HEK293T (cell line): Measurements from ENCODE around the gene MYCBPAP.

ENCODE experiments used
- CTCF ChIA-PET: fragments of 350-600 bp; formaldehyde crosslinking; extraction: SDS; loops from one replicate; lab custom pipeline; 2021; ENCODE audit warnings: antibody characterized with exemption, inconsistent platforms; lab: Yijun Ruan, JAX
- POLR2A ChIA-PET: fragments of 350-600 bp; formaldehyde crosslinking; extraction: SDS; loops from one replicate; lab custom pipeline; 2020; ENCODE audit warnings: antibody characterized with exemption, inconsistent platforms; lab: Yijun Ruan, JAX
- DNase-seq: peaks from one replicate; pipeline ENCODE4 v3.0.0; 2012; ENCODE audit warnings: mixed read lengths; ENCODE audit errors: extremely low spot score
- ARNT ChIP-seq: fragments of 450-650 bp; IDR thresholded peaks from 2 replicates; pipeline ENCODE4 v1.6.1; 2017; ENCODE audit warnings: mild to moderate bottlenecking
- BHLHE40 ChIP-seq: fragments of 450-650 bp; IDR thresholded peaks from 2 replicates; pipeline ENCODE4 v1.6.1; 2016; ENCODE audit warnings: mild to moderate bottlenecking, moderate library complexity, borderline replicate concordance
- CTBP1 ChIP-seq: fragments of 450-650 bp; IDR thresholded peaks from 2 replicates; pipeline ENCODE4 v1.6.1; 2016; ENCODE audit warnings: borderline replicate concordance
- ELF4 ChIP-seq: fragments of 450-650 bp; IDR thresholded peaks from 2 replicates; pipeline ENCODE4 v1.6.1; 2017; ENCODE audit warnings: antibody characterized with exemption
- FOXA1 ChIP-seq: fragments of 450-650 bp; IDR thresholded peaks from 2 replicates; pipeline ENCODE4 v1.6.1; 2016; ENCODE audit warnings: mild to moderate bottlenecking
- FOXK2 ChIP-seq: fragments of 450-650 bp; IDR thresholded peaks from 2 replicates; pipeline ENCODE4 v1.6.1; 2016; ENCODE audit warnings: mild to moderate bottlenecking
- FOXM1 ChIP-seq: fragments of 450-650 bp; IDR thresholded peaks from 2 replicates; pipeline ENCODE4 v1.6.1; 2017; ENCODE audit warnings: mild to moderate bottlenecking, borderline replicate concordance
- HDGF ChIP-seq: fragments of 450-650 bp; IDR thresholded peaks from 2 replicates; pipeline ENCODE4 v1.6.1; 2017; ENCODE audit warnings: antibody characterized with exemption, borderline replicate concordance
- L3MBTL2 ChIP-seq: fragments of 450-650 bp; conservative IDR thresholded peaks from 2 replicates; pipeline ENCODE4 v1.6.1; 2016; ENCODE audit warnings: mild to moderate bottlenecking
- LEF1 ChIP-seq: fragments of 450-650 bp; IDR thresholded peaks from 2 replicates; pipeline ENCODE4 v1.6.1; 2017; ENCODE audit warnings: mild to moderate bottlenecking, borderline replicate concordance
- NFRKB ChIP-seq: fragments of 450-650 bp; IDR thresholded peaks from 2 replicates; pipeline ENCODE4 v1.6.1; 2016; ENCODE audit warnings: mild to moderate bottlenecking, moderate library complexity
- SP1 ChIP-seq: fragments of 450-650 bp; IDR thresholded peaks from 2 replicates; pipeline ENCODE4 v1.6.1; 2017
- SUZ12 ChIP-seq: fragments of 450-650 bp; IDR thresholded peaks from 2 replicates; pipeline ENCODE4 v1.6.1; 2016; ENCODE audit warnings: mild to moderate bottlenecking
- TARDBP ChIP-seq: fragments of 450-650 bp; IDR thresholded peaks from 2 replicates; pipeline ENCODE4 v1.6.1; 2016
- ZNF384 ChIP-seq: fragments of 450-650 bp; IDR thresholded peaks from 2 replicates; pipeline ENCODE4 v1.6.1; 2016
- TF ChIP-seq, protein P1 (sequence below): fragments of 450-650 bp; IDR thresholded peaks from 2 replicates; pipeline ENCODE4 v1.6.1; 2016

MYCBPAP gene

DNA sequence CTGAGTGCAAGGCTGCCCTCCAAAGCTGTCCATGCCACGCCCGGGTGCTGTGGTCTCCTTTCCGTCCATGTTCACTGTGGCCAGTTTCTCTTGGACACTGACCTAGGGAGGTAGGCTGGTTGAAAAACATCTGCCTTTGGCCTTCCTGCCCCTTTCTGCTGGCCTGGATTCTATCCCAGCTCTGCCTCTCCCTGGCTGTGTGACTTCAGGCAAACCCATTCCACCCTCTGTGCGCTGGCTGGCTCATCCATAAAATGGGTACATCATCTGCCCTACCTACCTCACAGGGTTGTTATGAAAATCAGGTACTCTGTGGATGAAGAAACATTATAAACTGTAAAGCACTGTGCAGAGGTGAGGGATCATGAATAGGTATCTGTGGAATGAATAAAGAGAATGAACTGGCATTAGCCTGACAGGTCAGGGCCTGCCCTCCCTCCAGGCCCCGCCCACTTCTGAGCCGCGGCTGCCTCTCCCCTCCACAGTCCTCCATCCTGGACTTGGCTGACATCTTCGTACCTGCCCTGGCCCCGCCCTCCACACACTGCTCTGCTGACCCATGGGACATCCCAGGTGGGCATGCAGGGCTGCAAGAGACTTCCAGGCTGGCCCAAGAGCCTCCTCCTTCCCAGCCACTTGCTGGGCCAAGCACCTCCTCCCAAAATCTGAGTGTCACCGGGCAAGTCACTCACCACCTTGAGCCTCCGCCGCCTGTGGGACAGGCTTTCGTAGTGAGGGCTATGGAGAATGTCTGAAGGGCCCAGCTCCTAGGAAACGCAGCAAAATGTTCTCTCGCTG lies 31.7 kb downstream of the MYCBPAP start:
- ChIA-PET POLR2A (no interaction called here), CTCF (no interaction called here)
- no peak for TF ChIP-seq TARDBP
- no peak for TF ChIP-seq NFRKB
- no peak for TF ChIP-seq FOXM1
- TF ChIP-seq L3MBTL2 = no peak
- no peak for TF ChIP-seq SP1
- TF ChIP-seq, protein P1, sequence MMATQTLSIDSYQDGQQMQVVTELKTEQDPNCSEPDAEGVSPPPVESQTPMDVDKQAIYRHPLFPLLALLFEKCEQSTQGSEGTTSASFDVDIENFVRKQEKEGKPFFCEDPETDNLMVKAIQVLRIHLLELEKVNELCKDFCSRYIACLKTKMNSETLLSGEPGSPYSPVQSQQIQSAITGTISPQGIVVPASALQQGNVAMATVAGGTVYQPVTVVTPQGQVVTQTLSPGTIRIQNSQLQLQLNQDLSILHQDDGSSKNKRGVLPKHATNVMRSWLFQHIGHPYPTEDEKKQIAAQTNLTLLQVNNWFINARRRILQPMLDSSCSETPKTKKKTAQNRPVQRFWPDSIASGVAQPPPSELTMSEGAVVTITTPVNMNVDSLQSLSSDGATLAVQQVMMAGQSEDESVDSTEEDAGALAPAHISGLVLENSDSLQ = no peak
- TF ChIP-seq CTBP1 = no peak
- no peak for TF ChIP-seq ARNT
- no peak for TF ChIP-seq ELF4
- DNase-seq = no peak

DNA sequence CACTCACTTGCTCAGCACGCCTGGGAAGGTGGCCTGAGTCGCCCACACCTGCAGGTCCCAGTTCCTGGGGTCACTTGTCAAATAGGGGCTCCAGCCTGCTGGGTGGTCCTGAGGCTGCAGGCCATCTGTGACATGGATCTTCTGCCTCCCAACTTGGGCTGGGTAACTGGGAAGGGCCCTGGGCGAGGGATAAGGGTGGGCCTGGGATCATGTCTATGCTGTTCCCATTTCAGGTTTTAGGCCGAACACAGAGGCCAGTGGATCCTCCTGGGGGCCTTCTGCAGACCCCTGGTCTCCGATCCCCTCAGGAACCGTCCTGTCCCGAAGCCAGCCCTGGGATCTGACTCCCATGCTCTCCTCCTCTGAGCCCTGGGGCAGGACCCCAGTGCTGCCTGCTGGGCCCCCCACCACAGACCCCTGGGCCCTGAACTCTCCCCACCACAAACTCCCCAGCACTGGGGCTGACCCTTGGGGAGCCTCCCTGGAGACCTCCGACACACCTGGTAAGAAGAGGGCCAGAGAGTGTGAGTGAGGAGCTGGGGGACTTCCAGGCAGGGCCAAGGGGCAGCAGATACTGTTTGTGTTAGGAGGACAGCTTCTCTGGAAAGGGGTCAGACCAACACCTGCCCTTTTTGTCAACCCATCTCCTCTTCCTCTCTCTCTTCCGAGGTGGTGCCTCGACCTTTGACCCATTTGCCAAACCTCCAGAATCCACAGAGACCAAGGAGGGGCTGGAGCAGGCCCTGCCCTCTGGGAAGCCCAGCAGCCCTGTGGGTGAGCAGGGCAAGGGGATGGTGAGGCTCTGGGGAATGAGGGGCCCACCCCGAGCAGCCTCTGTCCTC lies 32.5 kb downstream of the MYCBPAP start:
- CTCF ChIA-PET = interaction anchor here (0.6 to 2.3 kb wide), 3 partner anchors 85 to 309 kb away, joined by 3 to 8 read pairs (median 5); no protein-coding TSS in a partner anchor
- TF ChIP-seq FOXM1 (no peak), TARDBP (no peak), ZNF384 (no peak), NFRKB (no peak), LEF1 (no peak), FOXA1 (no peak), CTBP1 (no peak), HDGF (no peak), ARNT (no peak), FOXK2 (no peak), BHLHE40 (no peak), SUZ12 (no peak), ELF4 (no peak), L3MBTL2 (no peak)
- TF ChIP-seq, protein P1 = no peak
- no peak for DNase-seq
- POLR2A ChIA-PET = interaction anchor here (1.5 to 1.7 kb wide), 4 partner anchors 9 to 168 kb away, joined by 4 to 17 read pairs (median 5); partner anchors contain the start of gene EPN3

DNA sequence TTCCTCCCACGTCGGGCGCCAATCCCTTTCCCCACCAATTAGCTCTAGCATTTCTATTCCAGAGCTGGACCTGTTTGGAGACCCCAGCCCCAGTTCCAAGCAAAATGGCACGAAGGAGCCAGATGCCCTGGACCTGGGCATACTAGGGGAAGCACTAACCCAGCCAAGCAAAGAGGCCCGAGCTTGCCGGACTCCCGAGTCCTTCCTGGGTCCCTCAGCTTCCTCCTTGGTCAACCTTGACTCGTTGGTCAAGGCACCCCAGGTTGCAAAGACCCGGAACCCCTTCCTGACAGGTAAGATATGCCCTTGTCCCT lies 33.1 kb downstream of the MYCBPAP start:
- TF ChIP-seq HDGF = no peak
- no peak for TF ChIP-seq ZNF384
- no peak for TF ChIP-seq ELF4
- no peak for TF ChIP-seq FOXK2
- TF ChIP-seq SP1 = no peak
- TF ChIP-seq BHLHE40 = no peak
- no peak for TF ChIP-seq SUZ12
- TF ChIP-seq NFRKB = no peak
- TF ChIP-seq FOXM1 = no peak
- TF ChIP-seq L3MBTL2 = no peak
- TF ChIP-seq FOXA1 = no peak
- TF ChIP-seq, protein P1 = no peak
- no peak for TF ChIP-seq ARNT
- TF ChIP-seq TARDBP = no peak
- TF ChIP-seq CTBP1 = no peak
- no peak for TF ChIP-seq LEF1
- DNase-seq = no peak
- CTCF ChIA-PET = interaction anchor here (0.6 to 2.3 kb wide), 5 partner anchors 79 to 421 kb away, joined by 3 to 8 read pairs (median 3); no protein-coding TSS in a partner anchor
- POLR2A ChIA-PET = interaction anchor here (1.1 to 1.7 kb wide), 11 partner anchors 9 to 178 kb away, joined by 3 to 17 read pairs (median 5); partner anchors contain the start of genes EPN3 and LUC7L3

DNA sequence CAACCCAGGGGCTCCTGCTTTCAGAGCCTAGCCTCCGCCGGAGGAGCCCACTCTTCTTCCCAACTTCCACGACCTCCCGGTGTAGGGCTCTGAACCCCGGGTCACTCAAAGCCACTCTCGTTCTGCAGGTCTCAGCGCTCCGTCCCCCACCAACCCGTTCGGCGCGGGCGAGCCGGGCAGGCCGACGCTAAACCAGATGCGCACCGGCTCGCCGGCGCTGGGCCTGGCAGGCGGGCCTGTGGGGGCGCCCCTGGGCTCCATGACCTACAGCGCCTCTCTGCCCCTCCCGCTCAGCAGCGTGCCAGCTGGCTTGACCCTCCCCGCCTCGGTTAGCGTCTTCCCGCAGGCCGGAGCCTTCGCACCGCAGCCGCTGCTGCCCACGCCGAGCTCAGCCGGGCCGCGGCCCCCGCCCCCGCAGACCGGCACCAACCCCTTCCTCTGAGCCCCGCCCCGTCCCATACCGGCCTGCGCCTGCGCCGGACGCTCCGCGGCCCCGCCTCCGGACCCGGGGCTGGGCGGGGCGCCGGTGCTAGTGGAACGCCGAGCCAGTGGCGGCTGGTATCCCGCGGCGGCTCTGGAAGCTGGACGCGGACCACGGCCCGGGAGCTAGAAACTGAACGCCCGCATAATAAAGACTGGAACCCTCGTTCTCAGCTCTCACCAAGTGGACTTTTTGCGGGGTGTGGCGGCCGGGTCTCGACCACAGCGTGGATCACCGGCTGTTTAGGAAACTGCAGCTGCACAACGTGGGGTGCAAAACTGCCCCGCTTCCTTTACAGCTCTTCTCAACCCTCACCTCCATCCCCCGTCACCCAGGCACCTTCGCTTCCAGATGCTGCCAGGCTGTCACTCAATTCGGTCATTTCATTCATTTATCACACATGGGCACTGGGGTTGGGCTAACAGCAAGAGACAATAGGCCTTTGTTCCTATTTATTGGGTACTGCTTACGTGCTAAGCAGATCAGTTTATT lies 33.8 kb downstream of the MYCBPAP start:
- POLR2A ChIA-PET = interaction anchor here (0.7 to 1.7 kb wide), 18 partner anchors 10 to 324 kb away, joined by 3 to 17 read pairs (median 5); partner anchors contain the start of genes CACNA1G, EPN3, LUC7L3 and TOB1
- TF ChIP-seq ELF4 = no peak
- no peak for TF ChIP-seq SUZ12
- TF ChIP-seq, protein P1 = peak; percentile 73
- TF ChIP-seq NFRKB = no peak
- TF ChIP-seq SP1 = no peak
- TF ChIP-seq FOXM1 = peak; percentile 59; the same call in 1 of the 2 replicates
- no peak for TF ChIP-seq ZNF384
- TF ChIP-seq TARDBP = no peak
- TF ChIP-seq BHLHE40 = no peak
- TF ChIP-seq HDGF = 0 out of 2 replicates have a peak, but pooled peaks have one; percentile 33
- TF ChIP-seq L3MBTL2 = no peak
- peak; percentile 97 for DNase-seq
- CTCF ChIA-PET = interaction anchor here (0.6 to 2.3 kb wide), 7 partner anchors 58 to 1335 kb away, joined by 3 to 8 read pairs (median 3); no protein-coding TSS in a partner anchor
